GM21526 (cell line): ENCODE data around the gene FGF22.
"Not testable (repeated sequence)": the region's sequence is repeated elsewhere in the genome, so short reads cannot be mapped to it uniquely, and the experiment has no call there.

Experiments used
- ATAC-seq: cut with Tn5 transposase; IDR thresholded peaks from one replicate; pipeline ENCODE4 v1.9.1; 2021; ENCODE audit warnings: moderate library complexity; ENCODE audit not compliant: unreplicated experiment, low FRiP score

Gene FGF22

DNA sequence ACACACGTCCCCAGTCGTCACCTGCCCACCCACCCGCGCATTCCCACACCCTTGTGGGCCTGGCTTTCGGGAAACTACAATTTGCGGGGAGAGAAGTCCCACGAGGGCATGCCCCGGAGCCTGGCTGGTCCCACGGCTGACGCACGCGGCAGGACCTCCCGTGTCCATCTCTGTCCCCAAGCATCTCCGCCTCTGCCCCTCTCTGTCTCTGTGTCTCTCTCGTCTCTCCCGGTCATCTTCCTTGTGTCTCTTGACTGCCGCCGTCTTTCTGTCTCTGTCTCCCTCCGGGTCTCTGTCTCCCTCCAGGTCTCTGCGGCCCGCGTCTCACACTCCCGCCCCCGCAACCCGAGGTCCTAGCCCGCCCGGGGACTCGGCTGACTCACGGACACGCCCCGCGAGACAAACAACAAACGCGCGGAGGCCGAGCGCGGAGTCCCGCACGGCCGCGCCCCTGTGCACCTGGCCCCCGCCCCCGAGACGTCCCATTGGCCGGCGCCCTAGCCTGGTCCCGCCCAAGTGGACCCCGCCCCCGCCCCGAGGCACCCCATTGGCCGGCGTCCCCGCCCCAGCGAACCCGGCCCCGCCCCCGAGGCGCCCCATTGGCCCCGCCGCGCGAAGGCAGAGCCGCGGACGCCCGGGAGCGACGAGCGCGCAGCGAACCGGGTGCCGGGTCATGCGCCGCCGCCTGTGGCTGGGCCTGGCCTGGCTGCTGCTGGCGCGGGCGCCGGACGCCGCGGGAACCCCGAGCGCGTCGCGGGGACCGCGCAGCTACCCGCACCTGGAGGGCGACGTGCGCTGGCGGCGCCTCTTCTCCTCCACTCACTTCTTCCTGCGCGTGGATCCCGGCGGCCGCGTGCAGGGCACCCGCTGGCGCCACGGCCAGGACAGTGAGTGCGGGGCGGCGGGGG is at the start of gene FGF22:
Gene FGF22, plus strand, starts transcription at position 627 of the 908 bp plus-strand sequence. Its CDS starts 47 bp downstream, at position 674.
- ATAC-seq, result peak; percentile 42

- no peak for ATAC-seq
These were observed 49.3 kb upstream of the FGF22 start for GRCh38 chr19:590396-590745.

- no peak for ATAC-seq
These were observed 49.0 kb upstream of the FGF22 start for GRCh38 chr19:590750-591098.

GRCh38 chr19:591099-591958 is 48.4 kb upstream of the FGF22 start:
- no peak for ATAC-seq

DNA sequence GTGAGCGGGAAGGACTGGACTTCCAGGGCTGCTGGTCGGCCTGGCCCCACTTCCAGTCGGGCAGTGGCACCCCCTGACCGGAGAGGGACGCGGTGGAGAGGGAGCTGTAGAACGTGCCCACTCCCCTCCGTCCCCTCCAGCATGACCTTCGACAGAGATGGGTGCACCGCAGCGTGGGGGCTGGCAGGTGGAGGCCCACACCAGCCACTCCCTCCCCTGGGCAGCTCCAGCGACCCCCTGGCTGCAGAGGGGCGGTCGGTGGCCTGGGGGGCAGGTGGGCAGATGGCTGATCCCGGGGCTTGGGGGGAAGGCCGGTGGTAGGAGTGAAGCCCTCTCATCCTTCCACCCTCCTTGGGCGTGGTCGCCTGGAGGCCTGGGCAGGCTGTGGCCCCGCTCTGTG is 47.6 kb upstream of the FGF22 start:
- ATAC-seq, result no peak

DNA sequence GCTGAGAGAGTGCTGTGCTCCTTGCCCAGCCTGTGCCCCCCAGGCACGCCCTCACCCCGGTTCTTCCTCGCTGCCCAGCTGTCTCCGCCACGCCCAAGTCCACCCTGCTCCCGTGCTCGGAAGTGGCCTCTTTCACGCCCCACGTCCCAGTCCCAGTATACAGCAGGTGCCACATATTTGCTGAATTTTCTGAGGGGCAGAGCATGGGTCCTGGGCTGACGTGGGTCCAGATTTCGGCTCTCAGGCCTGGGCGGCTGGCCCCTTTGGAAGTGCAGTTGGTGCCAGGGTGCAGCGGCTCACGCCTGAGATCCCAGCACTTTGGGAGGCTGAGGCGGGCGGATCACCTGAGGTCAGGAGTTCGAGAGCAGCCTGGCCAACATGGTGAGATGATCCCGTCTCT is 46.6 kb upstream of the FGF22 start:
- no peak for ATAC-seq

DNA sequence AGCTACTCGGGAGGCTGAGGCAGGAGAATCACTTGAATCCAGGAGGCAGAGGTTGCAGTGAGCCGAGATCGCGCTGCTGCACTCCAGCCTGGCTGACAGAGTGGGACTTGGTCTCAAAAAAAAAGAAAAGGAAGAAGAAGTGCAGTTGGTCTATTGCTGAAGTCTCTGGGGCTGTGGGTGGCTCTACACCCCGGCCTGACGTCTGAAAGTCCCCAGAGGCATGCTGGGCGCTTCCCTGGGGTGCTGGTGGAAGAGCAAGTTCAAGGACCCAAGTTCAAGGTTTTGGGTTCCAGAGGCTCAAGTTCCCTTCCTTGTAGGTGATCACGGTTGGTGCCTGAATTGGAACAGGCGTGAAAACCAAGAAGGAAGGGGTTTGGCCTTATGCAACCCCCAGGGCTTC is 46.2 kb upstream of the FGF22 start:
- ATAC-seq, result no peak

- no peak for ATAC-seq
These were observed 45.3 kb upstream of the FGF22 start for GRCh38 chr19:594265-594870.

DNA sequence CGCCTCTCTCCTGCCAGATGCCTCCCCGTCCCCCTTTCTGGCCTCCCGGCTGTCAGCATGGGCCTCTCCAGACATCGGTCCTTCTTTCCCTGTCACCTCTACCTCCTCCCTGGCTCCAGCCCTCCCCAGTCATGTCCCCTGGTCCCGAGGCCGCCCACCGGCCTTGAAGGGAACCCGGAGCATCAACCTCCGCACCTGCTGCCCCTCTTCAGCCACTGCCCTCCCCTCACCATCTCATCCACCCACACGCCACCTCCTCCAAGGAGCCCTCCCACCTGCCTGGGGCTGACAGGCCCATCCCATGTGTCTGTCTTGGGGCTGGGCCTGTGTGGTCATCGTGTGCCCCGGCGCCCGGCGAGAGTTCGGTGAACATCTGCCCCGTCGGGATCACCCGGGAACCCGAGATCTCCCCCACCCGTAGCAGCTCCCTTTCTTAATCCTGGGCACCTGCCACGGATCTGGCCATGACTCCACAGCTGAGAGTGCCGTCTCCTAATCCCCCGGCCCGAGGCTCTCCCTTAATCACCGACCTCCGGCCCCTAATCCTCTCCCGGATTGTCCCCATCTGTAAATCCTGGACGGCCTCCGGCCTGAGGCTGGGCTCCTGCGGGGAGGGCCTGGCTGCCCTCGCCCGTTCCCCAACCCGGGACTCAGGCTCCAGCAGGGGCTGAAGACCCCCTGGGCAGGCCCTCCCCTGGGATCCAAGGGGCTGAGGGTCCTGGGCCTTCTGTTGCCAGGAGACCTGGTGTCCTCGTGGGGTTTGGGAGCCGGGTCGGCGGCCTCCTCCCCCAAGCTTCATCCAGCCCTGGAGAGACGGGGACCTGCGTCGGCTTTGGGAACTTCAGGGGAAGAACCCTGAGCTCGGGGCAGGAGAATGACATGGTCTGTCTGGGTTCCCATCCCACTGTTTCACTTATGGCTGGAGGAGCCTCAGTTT is 44.1 kb upstream of the FGF22 start:
- ATAC-seq, result no peak

DNA sequence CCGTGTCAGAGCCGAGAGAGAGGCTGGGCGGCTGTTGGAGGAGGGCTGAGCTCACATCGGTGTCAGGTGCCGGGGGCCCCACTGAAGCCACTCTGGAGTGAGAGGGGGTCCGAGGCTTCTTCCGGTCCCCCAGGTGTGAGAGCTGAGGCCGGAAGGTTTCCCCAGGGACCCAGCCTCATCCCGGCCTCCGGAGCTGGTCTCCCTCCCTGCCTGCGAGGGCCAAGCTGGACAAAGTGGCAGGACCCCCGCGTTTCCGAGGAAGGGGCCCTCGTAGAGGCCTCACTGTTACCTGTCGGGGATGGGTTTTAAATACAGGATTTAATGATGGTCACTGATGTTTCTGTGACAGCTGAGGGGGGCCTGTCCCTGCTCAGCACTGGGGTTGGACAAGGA is 43.4 kb upstream of the FGF22 start:
- ATAC-seq, result no peak

GRCh38 chr19:597406-598315 is 42.0 kb upstream of the FGF22 start:
- no peak for ATAC-seq

GRCh38 chr19:601310-601709 is 38.4 kb upstream of the FGF22 start:
- ATAC-seq, result no peak

- ATAC-seq, result no peak
These were observed 37.9 kb upstream of the FGF22 start for GRCh38 chr19:601790-602189.

DNA sequence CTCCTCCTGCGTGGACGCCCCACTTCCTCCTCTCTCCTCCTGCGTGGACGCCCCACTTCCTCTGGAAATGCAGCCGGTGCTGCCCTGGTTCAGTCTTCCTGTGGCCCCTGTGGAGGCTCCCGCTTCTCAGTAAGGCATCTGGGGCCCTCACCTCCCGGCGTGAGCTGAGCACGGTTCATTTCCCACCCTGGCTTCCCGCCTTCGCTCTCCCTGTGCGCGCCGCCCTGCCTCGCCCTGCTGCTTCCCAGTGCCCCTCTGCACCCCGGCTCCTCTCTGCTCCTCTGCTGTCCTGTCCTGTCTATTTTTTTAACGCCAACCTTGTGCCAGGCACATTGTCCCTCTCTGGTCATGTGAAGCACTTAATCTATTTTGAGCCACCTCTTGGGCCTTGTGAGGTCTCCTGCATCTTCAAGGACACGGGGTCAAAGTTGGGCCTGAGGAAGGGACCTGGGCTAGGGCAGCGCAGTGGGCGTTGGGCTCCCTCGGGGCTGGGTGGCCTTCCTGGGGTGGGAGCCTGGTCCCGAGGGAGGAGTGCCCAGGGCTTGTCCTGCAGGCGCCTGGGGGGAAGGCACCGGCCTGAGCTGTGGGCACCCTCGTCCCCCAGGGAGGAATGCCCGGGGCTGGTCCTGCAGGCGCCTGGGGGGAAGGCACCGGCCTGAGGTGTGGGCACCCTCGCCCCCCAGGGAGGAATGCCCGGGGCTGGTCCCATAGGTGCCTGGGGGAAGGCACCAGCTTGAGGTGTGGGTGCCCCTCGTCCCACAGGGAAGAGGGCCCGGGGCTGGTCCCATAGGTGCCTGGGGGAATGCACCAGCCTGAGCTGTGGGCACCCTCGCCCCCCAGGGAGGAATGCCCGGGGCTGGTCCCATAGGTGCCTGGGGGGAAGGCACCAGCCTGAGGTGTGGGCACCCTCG is 37.0 kb upstream of the FGF22 start:
- ATAC-seq, result no peak

DNA sequence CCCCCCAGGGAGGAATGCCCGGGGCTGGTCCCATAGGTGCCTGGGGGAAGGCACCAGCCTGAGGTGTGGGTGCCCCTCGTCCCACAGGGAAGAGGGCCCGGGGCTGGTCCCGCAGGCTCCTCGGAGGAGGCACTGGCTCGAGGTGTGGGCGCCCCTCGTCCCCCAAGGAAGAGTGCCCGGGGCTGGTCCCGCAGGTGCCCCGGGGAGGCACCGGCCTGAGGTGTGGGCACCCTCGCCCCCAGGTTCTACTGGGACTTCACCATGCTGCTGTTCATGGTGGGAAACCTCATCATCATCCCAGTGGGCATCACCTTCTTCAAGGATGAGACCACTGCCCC is 36.4 kb upstream of the FGF22 start:
- ATAC-seq, result not testable (repeated sequence)

DNA sequence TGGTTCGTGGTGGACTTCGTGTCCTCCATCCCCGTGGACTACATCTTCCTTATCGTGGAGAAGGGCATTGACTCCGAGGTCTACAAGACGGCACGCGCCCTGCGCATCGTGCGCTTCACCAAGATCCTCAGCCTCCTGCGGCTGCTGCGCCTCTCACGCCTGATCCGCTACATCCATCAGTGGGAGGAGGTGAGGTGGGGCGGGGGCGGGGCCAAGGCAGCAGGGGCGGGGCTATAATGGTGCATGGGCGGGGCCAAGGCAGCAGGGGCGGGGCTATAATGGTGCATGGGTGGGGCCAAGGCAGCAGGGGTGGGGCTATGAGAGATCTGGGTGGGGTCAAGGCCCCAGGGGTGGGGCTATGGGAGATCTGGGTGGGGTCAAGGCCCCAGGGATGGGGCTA is 35.9 kb upstream of the FGF22 start:
- not testable (repeated sequence) for ATAC-seq

GRCh38 chr19:604355-604754 is 35.3 kb upstream of the FGF22 start:
- ATAC-seq, result no peak
